K562 treated with DMSO at 1 percent for 12 hours (cell line): Measurements from ENCODE around the gene TSPAN18. TPM values are rescaled to one million over a fixed set of nuclear protein-coding genes. Genes with fewer than 3 reads are reported as not detected.

Source experiments
- total RNA-seq: library from RNA; unstranded; fragments of 300-600 nt; gene quantifications from 2 replicates; pipeline ENCODE4 v1.2.3, GENCODE V29; 2022; ENCODE audit not compliant: insufficient read depth

Gene TSPAN18
- total RNA-seq, result 0.83 and 3.5 TPM in 2 replicates

GRCh38 chr11:44726283-44727113 lies at the start of gene TSPAN18:
TSPAN18 (plus strand) TSS chr11:44726962; CDS start chr11:44906417, 179,455 bp downstream.

GRCh38 chr11:44950625-44951476 lies 224.1 kb downstream of the TSPAN18 start, which contains the start of gene TP53I11:
TP53I11 (minus strand) TSS chr11:44950883; CDS start chr11:44938335, 12,548 bp downstream.

Other genes starting within 250 kb of the TSPAN18 start
- gene CD82, start 161.3 kb upstream of the TSPAN18 start, total RNA-seq, result 5.4 and 8.5 TPM in 2 replicates
- 0.23 and 0.97 TPM in 2 replicates for gene TP53I11, start 223.9 kb downstream of the TSPAN18 start, total RNA-seq